Effector CD8-positive, alpha-beta T cell (primary cell): ENCODE measurements around the gene FAM25G.

Experiments
- DNase-seq: peaks from one replicate; lab custom pipeline; 2025; lab: John Stamatoyannopoulos, UW

The FAM25G gene

GRCh38 chr10:47449102-47449978, 42.2 kb downstream of the FAM25G start:
- no peak for DNase-seq

GRCh38 chr10:47447705-47448104, 43.8 kb downstream of the FAM25G start:
- no peak for DNase-seq

- no peak for DNase-seq
Measured at GRCh38 chr10:47447209-47447608, 44.3 kb downstream of the FAM25G start.

GRCh38 chr10:47445720-47446119, 45.8 kb downstream of the FAM25G start:
- DNase-seq: no peak

- no peak for DNase-seq
Measured at GRCh38 chr10:47444047-47444446, 47.5 kb downstream of the FAM25G start.

- no peak for DNase-seq
Measured at GRCh38 chr10:47443145-47443544, 48.4 kb downstream of the FAM25G start.

- no peak for DNase-seq
Measured at GRCh38 chr10:47442351-47442750, 49.1 kb downstream of the FAM25G start.

GRCh38 chr10:47441938-47442337, 49.6 kb downstream of the FAM25G start:
- no peak for DNase-seq

GRCh38 chr10:47440207-47440606, 51.3 kb downstream of the FAM25G start:
- no peak for DNase-seq

- DNase-seq: no peak
Measured at GRCh38 chr10:47438857-47439474, 52.5 kb downstream of the FAM25G start.
